Pancreas (tissue), 10 donors: ENCODE data around the gene TIMM17A. TPM values are rescaled to one million over a fixed set of nuclear protein-coding genes. Genes with fewer than 3 reads are reported as not detected.

Source experiments
- ATAC-seq, 4 donors: fragments of 200-7000 bp; cut with Tn5 transposase; one replicate each; pipeline versions ENCODE4 v1.8.0 to v1.9.1; 2020; ENCODE audit warnings: mild to moderate bottlenecking in 4 of 4, moderate library complexity in 4 of 4
- DNase-seq, 6 donors: peaks; one replicate each; pipeline ENCODE4 v3.0.0-alpha.2; 2020
- FAIRE-seq: peaks from 2 replicates; lab custom pipeline; 2012; peaks lifted over from hg19 to GRCh38; lab: Jason Lieb, UNC
- H3K27ac ChIP-seq, 4 donors: fragments of 200-600 bp; sonication (generic); 1 replicate in 3 of 4; 2 replicates in 1 of 4; pipeline versions ENCODE4 v1.5.0 to v1.8.0; 2020
- H3K27me3 ChIP-seq, 4 donors: fragments of 200-600 bp; one replicate each; pipeline ENCODE4 v1.8.0; 2021
- H3K36me3 ChIP-seq, 3 donors: fragments of 200-600 bp; sonication (generic) in 1 of 3; one replicate each; pipeline versions ENCODE4 v1.5.0 to v1.8.0; 2020 to 2021
- H3K4me1 ChIP-seq, 3 donors: fragments of 200-600 bp; one replicate each; pipeline ENCODE4 v1.8.0; 2021
- H3K4me3 ChIP-seq, 4 donors: fragments of 200-600 bp; sonication (generic) in 2 of 4; one replicate each; pipeline versions ENCODE4 v1.5.0 to v1.8.0; 2020 to 2021
- H3K9me3 ChIP-seq, 4 donors: fragments of 200-600 bp; one replicate each; pipeline ENCODE4 v1.8.0; 2021
- CTCF ChIP-seq, 4 donors: fragments of 200-600 bp; sonication (generic) in 3 of 4; IDR thresholded peaks; one replicate each; pipeline versions ENCODE4 v1.5.0 to v1.8.0; 2021; ENCODE audit warnings: antibody characterized with exemption in 4 of 4
- WGBS, 2 donors: extraction: QIAGEN DNeasy Blood & Tissue Kit; methylation state at CpG; one replicate each; pipeline ENCODE4 v1.1.7; 2013; 5-methylcytosine and 5-hydroxymethylcytosine counted together
- intact Hi-C, 3 donors: fragments of 100-400 bp; cut with DNase I; formaldehyde crosslinking; loops; one replicate each; pipeline versions ENCODE4 v1.11.1 to v1.14.2; 2022
- polyA plus RNA-seq, 2 donors: library from polyadenylated mRNA; stranded (reverse); fragments of 200-250 nt; gene quantifications; one replicate each; pipeline ENCODE4 v1.2.3, GENCODE V29; 2013
- total RNA-seq, 6 donors: library from RNA; stranded (reverse); fragmentation: NEBNext Ultra II Directional in 4 of 6; extraction: Animal tissue kit (Norgen Biotek cat#: 25700) in 4 of 6; gene quantifications; one replicate each; pipeline versions ENCODE4 v1.2.1 to v1.2.4, GENCODE V29; 2021 to 2023
- donor health status: healthy with polysubstance abuse.
- donor health status: DM: no; HTN: no; CAD: no; lungs with moderate emphysema.
- donor health status: DM: no; HTN: no; CAD: no.
- donor health status: control.
- donor health status: control.
- donor health status: Bipolar disorder and iron deficiency.
- donor health status: DM: yes; HTN: yes; CAD: no.
- donor health status: DM: no; HTN: no; CAD: no.
- donor health status: DM: no; HTN: no; CAD: no.
- donor health status: DM: yes; HTN: yes; CAD: no.

Gene TIMM17A
- total and polyA plus RNA-seq, 8 donors = 7.9 to 28.2 (median 17.5) TPM

- no peaks in the 10 kb centered on the region for H3K36me3 ChIP-seq
- H3K4me3 ChIP-seq = no peak overlapping the region
- H3K4me1 ChIP-seq = no peaks in the 10 kb centered on the region
- no peak overlapping the region for H3K27ac ChIP-seq
- intact Hi-C loops = no loop called here
- H3K9me3 ChIP-seq = no peaks in the 10 kb centered on the region
- TF ChIP-seq CTCF (IDR thresholded peaks at IDR 0.05) = no peak
- DNase-seq (no peak), ATAC-seq (no peak), FAIRE-seq (no peak)
- WGBS, 2 donors = 70 to 82% methylated on average over 6 of the region's 6 CpGs
- peaks cover 0 to 4% (median 0%) of the 10 kb centered on the region in 4 donors for H3K27me3 ChIP-seq
Observed at GRCh38 chr1:201944002-201944401, 11.3 kb upstream of the TIMM17A start.

- ATAC-seq (no peak), FAIRE-seq (no peak), DNase-seq (no peak)
- Histone ChIP-seq H3K4me1 (no peaks in the 10 kb centered on the region), H3K27ac (no peak overlapping the region), H3K27me3 (peaks cover 0 to 4% (median 0%) of the 10 kb centered on the region in 4 donors), H3K9me3 (no peaks in the 10 kb centered on the region), H3K4me3 (no peak overlapping the region), H3K36me3 (no peaks in the 10 kb centered on the region)
- no peak for TF ChIP-seq CTCF (IDR thresholded peaks at IDR 0.05)
- WGBS, 2 donors = 27 to 38% methylated on average over 3 of the region's 3 CpGs
- intact Hi-C loops = no loop called here
Observed at GRCh38 chr1:201944639-201945038, 10.7 kb upstream of the TIMM17A start.

- FAIRE-seq = no peak
- Histone ChIP-seq H3K4me3 (peak overlapping the region in 1 of 4 donors; percentile 29), H3K27me3 (peaks cover 0 to 4% (median 0%) of the 10 kb centered on the region in 4 donors), H3K4me1 (no peaks in the 10 kb centered on the region), H3K27ac (no peak overlapping the region), H3K36me3 (no peaks in the 10 kb centered on the region), H3K9me3 (no peaks in the 10 kb centered on the region)
- intact Hi-C loops = no loop called here
- WGBS, 2 donors = 49 to 51% methylated on average over 4 of the region's 4 CpGs
- no peak for TF ChIP-seq CTCF (IDR thresholded peaks at IDR 0.05)
- DNase-seq = no peak
- ATAC-seq = no peak
Observed at GRCh38 chr1:201945157-201945556, 10.1 kb upstream of the TIMM17A start.

- ATAC-seq (peak in 3 of 4 donors; percentile 15 to 20 (median 17)), FAIRE-seq (no peak), DNase-seq (no peak)
- Histone ChIP-seq H3K36me3 (no peaks in the 10 kb centered on the region), H3K9me3 (no peaks in the 10 kb centered on the region), H3K4me3 (peak overlapping the region in 2 of 4 donors; percentile 12 to 29), H3K27me3 (peaks cover 0 to 4% (median 0%) of the 10 kb centered on the region in 4 donors), H3K27ac (no peak overlapping the region), H3K4me1 (no peaks in the 10 kb centered on the region)
- no peak for TF ChIP-seq CTCF (IDR thresholded peaks at IDR 0.05)
- WGBS, 2 donors = 25 to 34% methylated on average over 10 of the region's 10 CpGs
- intact Hi-C loops = no loop called here
Observed at GRCh38 chr1:201945863-201946223, 9.5 kb upstream of the TIMM17A start.

GRCh38 chr1:201946224-201946908, 8.9 kb upstream of the TIMM17A start, which contains the start of gene LMOD1:
Gene LMOD1, minus strand, starts transcription at chr1:201946548. Its CDS starts 208 bp downstream, at chr1:201946340.
- TF ChIP-seq CTCF (IDR thresholded peaks at IDR 0.05) = no peak
- peak; percentile 48 to 82 (median 69) for DNase-seq
- Histone ChIP-seq H3K27ac (peak within 1 kb of the TSS in 1 of 4 donors; percentile 37), H3K4me3 (peak within 1 kb of the TSS in 2 of 4 donors; percentile 12 to 29), H3K9me3 (no peaks in the 10 kb centered on the region), H3K36me3 (no peaks in the 10 kb centered on the region), H3K27me3 (peaks cover 0 to 4% (median 0%) of the 10 kb centered on the region in 4 donors), H3K4me1 (no peaks in the 10 kb centered on the region)
- intact Hi-C loops = no loop called here
- ATAC-seq = peak; percentile 88 to 99 (median 94)
- FAIRE-seq = peak; percentile 49
- WGBS, 2 donors = 5 to 8% methylated on average over 28 of the region's 28 CpGs
